COLO668 (cell line): Measurements from ENCODE around the gene TUBGCP3.
"Not testable (repeated sequence)": the region's sequence is repeated elsewhere in the genome, so short reads cannot be mapped to it uniquely, and the experiment has no call there.

Experiments
- DNase-seq: peaks from one replicate; lab custom pipeline; 2025; ENCODE audit not compliant: unreplicated experiment; lab: John Stamatoyannopoulos, UW

Gene TUBGCP3

GRCh38 chr13:112486386-112487126 lies 101.4 kb downstream of the TUBGCP3 start:
- DNase-seq, result no peak

GRCh38 chr13:112485814-112486213 lies 102.1 kb downstream of the TUBGCP3 start:
- DNase-seq, result not testable (repeated sequence)

GRCh38 chr13:112483299-112483698 lies 104.7 kb downstream of the TUBGCP3 start:
- DNase-seq, result no peak

- DNase-seq, result no peak
Observed at GRCh38 chr13:112481458-112481857, 106.5 kb downstream of the TUBGCP3 start.

GRCh38 chr13:112479389-112479788 lies 108.6 kb downstream of the TUBGCP3 start:
- DNase-seq, result no peak

- DNase-seq, result no peak
Observed at GRCh38 chr13:112477070-112477619, 110.8 kb downstream of the TUBGCP3 start.

GRCh38 chr13:112475889-112476288 lies 112.1 kb downstream of the TUBGCP3 start:
- no peak for DNase-seq

GRCh38 chr13:112474869-112475268 lies 113.1 kb downstream of the TUBGCP3 start:
- no peak for DNase-seq

- DNase-seq, result no peak
Observed at GRCh38 chr13:112473818-112474217, 114.1 kb downstream of the TUBGCP3 start.

- DNase-seq, result no peak
Observed at GRCh38 chr13:112469071-112469745, 118.7 kb downstream of the TUBGCP3 start.

- DNase-seq, result no peak
Observed at GRCh38 chr13:112468069-112468468, 119.9 kb downstream of the TUBGCP3 start.

- no peak for DNase-seq
Observed at GRCh38 chr13:112467236-112467635, 120.7 kb downstream of the TUBGCP3 start.

- DNase-seq, result no peak
Observed at GRCh38 chr13:112466132-112467058, 121.6 kb downstream of the TUBGCP3 start.

- DNase-seq, result no peak
Observed at GRCh38 chr13:112465251-112466131, 122.5 kb downstream of the TUBGCP3 start.

- no peak for DNase-seq
Observed at GRCh38 chr13:112464720-112465119, 123.2 kb downstream of the TUBGCP3 start.

- DNase-seq, result no peak
Observed at GRCh38 chr13:112462408-112462807, 125.5 kb downstream of the TUBGCP3 start.

- DNase-seq, result peak; percentile 92
Observed at GRCh38 chr13:112457485-112457884, 130.5 kb downstream of the TUBGCP3 start.

GRCh38 chr13:112457081-112457480 lies 130.9 kb downstream of the TUBGCP3 start:
- DNase-seq, result peak; percentile 63

- no peak for DNase-seq
Observed at GRCh38 chr13:112456138-112457056, 131.6 kb downstream of the TUBGCP3 start.
